Suprapubic skin (tissue), 3 donors: ENCODE data around the gene FAM174B.

Source experiments
- POLR2AphosphoS5 ChIP-seq, 3 donors: sonication (generic); formaldehyde crosslinking; IDR thresholded peaks; one replicate each; pipeline ENCODE4 v1.6.1; 2017; ENCODE audit warnings: antibody characterized with exemption in 3 of 3
- TF ChIP-seq, protein P1 (sequence below), 2 donors: fragments of 200-600 bp in 1 of 2; fragments of 450-650 bp in 1 of 2; sonication (generic) in 1 of 2; IDR thresholded peaks; one replicate each; pipeline ENCODE4 v1.5.1; 2016 to 2019; ENCODE audit warnings: antibody characterized with exemption in 2 of 2, mild to moderate bottlenecking in 1 of 2, moderate library complexity in 1 of 2

DNA sequence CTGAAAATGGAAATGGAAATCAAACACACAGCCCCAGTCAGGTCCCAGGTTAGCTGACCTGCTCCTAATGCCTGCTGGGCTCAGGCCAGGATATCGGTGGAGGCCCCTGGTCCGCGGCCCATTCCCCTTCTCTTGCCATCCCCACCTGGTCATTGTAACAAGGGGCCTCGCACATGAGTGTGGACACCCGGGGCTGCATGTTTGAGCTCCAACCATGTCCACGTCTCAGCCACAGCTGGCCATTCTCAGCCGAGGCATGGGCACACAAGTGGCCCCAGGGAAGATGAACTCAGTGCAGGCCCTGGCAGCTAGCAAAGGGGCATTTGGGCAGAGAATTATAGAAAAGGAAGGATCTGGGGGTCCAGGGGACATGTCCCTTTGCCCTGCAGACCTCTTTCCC lies 41.7 kb downstream of the FAM174B start:
- TF ChIP-seq, protein P1, sequence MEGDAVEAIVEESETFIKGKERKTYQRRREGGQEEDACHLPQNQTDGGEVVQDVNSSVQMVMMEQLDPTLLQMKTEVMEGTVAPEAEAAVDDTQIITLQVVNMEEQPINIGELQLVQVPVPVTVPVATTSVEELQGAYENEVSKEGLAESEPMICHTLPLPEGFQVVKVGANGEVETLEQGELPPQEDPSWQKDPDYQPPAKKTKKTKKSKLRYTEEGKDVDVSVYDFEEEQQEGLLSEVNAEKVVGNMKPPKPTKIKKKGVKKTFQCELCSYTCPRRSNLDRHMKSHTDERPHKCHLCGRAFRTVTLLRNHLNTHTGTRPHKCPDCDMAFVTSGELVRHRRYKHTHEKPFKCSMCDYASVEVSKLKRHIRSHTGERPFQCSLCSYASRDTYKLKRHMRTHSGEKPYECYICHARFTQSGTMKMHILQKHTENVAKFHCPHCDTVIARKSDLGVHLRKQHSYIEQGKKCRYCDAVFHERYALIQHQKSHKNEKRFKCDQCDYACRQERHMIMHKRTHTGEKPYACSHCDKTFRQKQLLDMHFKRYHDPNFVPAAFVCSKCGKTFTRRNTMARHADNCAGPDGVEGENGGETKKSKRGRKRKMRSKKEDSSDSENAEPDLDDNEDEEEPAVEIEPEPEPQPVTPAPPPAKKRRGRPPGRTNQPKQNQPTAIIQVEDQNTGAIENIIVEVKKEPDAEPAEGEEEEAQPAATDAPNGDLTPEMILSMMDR (IDR thresholded peaks at IDR 0.05): no peak
- TF ChIP-seq POLR2AphosphoS5 (IDR thresholded peaks at IDR 0.05): no peak
